Measurements from ENCODE around the gene AMN.

The AMN gene

GRCh38 chr14:102939820-102940561 lies 17.5 kb downstream of the AMN start:
- no peak for DNase-seq
- Histone ChIP-seq H3K36me3 (ENCODE audit: control insufficient read depth in 4 of 4, insufficient read depth in 4 of 4, low read length in 3 of 4) (peaks cover 0 to 13% (median 4%) of the 10 kb centered on the region in 4 experiments), H3K27me3 (replicated peaks in 2 of 5; ENCODE audit: control insufficient read depth in 4 of 5, insufficient read depth in 5 of 5, low read length in 4 of 5) (no peaks in the 10 kb centered on the region), H3K4me3 (ENCODE audit: control insufficient read depth in 1 of 7, extremely low read depth in 1 of 7, insufficient read depth in 4 of 7, low read depth in 2 of 7, low read length in 6 of 7) (no peak overlapping the region), H3K9me3 (ENCODE audit: control extremely low read depth in 1 of 5, control insufficient read depth in 4 of 5, insufficient read depth in 2 of 5, low read depth in 1 of 5, low read length in 4 of 5) (no peaks in the 10 kb centered on the region), H3K4me1 (ENCODE audit: control extremely low read depth in 1 of 4, control insufficient read depth in 4 of 4, insufficient read depth in 4 of 4, low read length in 3 of 4) (no peaks in the 10 kb centered on the region), H3K27ac (ENCODE audit: insufficient read depth in 1 of 2, low read depth in 1 of 2, low read length in 2 of 2, poor library complexity in 1 of 2, severe bottlenecking in 2 of 2) (no peak overlapping the region)
- POLR2A ChIA-PET = no interaction called here
- CTCF ChIA-PET = no interaction called here
- WGBS (ENCODE audit: insufficient coverage) = over 99% methylated on average over 38 of the region's 43 CpGs

GRCh38 chr14:102940729-102941362 lies 18.4 kb downstream of the AMN start:
- no peaks in the 10 kb centered on the region for H3K9me3 ChIP-seq (ENCODE audit: control extremely low read depth in 1 of 5, control insufficient read depth in 4 of 5, insufficient read depth in 2 of 5, low read depth in 1 of 5, low read length in 4 of 5)
- no peaks in the 10 kb centered on the region for H3K4me1 ChIP-seq (ENCODE audit: control extremely low read depth in 1 of 4, control insufficient read depth in 4 of 4, insufficient read depth in 4 of 4, low read length in 3 of 4)
- ChIA-PET CTCF (no interaction called here), POLR2A (no interaction called here)
- DNase-seq = no peak
- peaks cover 0 to 18% (median 4%) of the 10 kb centered on the region in 4 experiments for H3K36me3 ChIP-seq (ENCODE audit: control insufficient read depth in 4 of 4, insufficient read depth in 4 of 4, low read length in 3 of 4)
- no peak overlapping the region for H3K27ac ChIP-seq (ENCODE audit: insufficient read depth in 1 of 2, low read depth in 1 of 2, low read length in 2 of 2, poor library complexity in 1 of 2, severe bottlenecking in 2 of 2)
- WGBS (ENCODE audit: insufficient coverage) = 96% methylated on average over 19 of the region's 19 CpGs
- H3K27me3 ChIP-seq (replicated peaks in 2 of 5; ENCODE audit: control insufficient read depth in 4 of 5, insufficient read depth in 5 of 5, low read length in 4 of 5) = no peaks in the 10 kb centered on the region
- no peak overlapping the region for H3K4me3 ChIP-seq (ENCODE audit: control insufficient read depth in 1 of 7, extremely low read depth in 1 of 7, insufficient read depth in 4 of 7, low read depth in 2 of 7, low read length in 6 of 7)

GRCh38 chr14:102941419-102942011 lies 19.1 kb downstream of the AMN start:
- Histone ChIP-seq H3K27ac (ENCODE audit: insufficient read depth in 1 of 2, low read depth in 1 of 2, low read length in 2 of 2, poor library complexity in 1 of 2, severe bottlenecking in 2 of 2) (no peak overlapping the region), H3K4me1 (ENCODE audit: control extremely low read depth in 1 of 4, control insufficient read depth in 4 of 4, insufficient read depth in 4 of 4, low read length in 3 of 4) (no peaks in the 10 kb centered on the region), H3K9me3 (ENCODE audit: control extremely low read depth in 1 of 5, control insufficient read depth in 4 of 5, insufficient read depth in 2 of 5, low read depth in 1 of 5, low read length in 4 of 5) (no peaks in the 10 kb centered on the region), H3K27me3 (replicated peaks in 2 of 5; ENCODE audit: control insufficient read depth in 4 of 5, insufficient read depth in 5 of 5, low read length in 4 of 5) (no peaks in the 10 kb centered on the region), H3K36me3 (ENCODE audit: control insufficient read depth in 4 of 4, insufficient read depth in 4 of 4, low read length in 3 of 4) (peaks cover 0 to 22% (median 4%) of the 10 kb centered on the region in 4 experiments), H3K4me3 (ENCODE audit: control insufficient read depth in 1 of 7, extremely low read depth in 1 of 7, insufficient read depth in 4 of 7, low read depth in 2 of 7, low read length in 6 of 7) (no peak overlapping the region)
- POLR2A ChIA-PET = no interaction called here
- CTCF ChIA-PET = no interaction called here
- 84% methylated on average over 10 of the region's 10 CpGs for WGBS (ENCODE audit: insufficient coverage)
- DNase-seq = no peak

- no peaks in the 10 kb centered on the region for H3K4me1 ChIP-seq (ENCODE audit: control extremely low read depth in 1 of 4, control insufficient read depth in 4 of 4, insufficient read depth in 4 of 4, low read length in 3 of 4)
- ChIA-PET CTCF (interaction anchor here (0.8 kb wide), 1 partner anchor 11 kb away, joined by 3 read pairs; no protein-coding TSS in a partner anchor), POLR2A (no interaction called here)
- WGBS (ENCODE audit: insufficient coverage) = 96% methylated on average over 10 of the region's 13 CpGs
- H3K4me3 ChIP-seq (ENCODE audit: control insufficient read depth in 1 of 7, extremely low read depth in 1 of 7, insufficient read depth in 4 of 7, low read depth in 2 of 7, low read length in 6 of 7) = no peak overlapping the region
- no peak for DNase-seq
- peaks cover 0 to 22% (median 3%) of the 10 kb centered on the region in 4 experiments for H3K36me3 ChIP-seq (ENCODE audit: control insufficient read depth in 4 of 4, insufficient read depth in 4 of 4, low read length in 3 of 4)
- H3K27ac ChIP-seq (ENCODE audit: insufficient read depth in 1 of 2, low read depth in 1 of 2, low read length in 2 of 2, poor library complexity in 1 of 2, severe bottlenecking in 2 of 2) = no peak overlapping the region
- H3K27me3 ChIP-seq (replicated peaks in 2 of 5; ENCODE audit: control insufficient read depth in 4 of 5, insufficient read depth in 5 of 5, low read length in 4 of 5) = no peaks in the 10 kb centered on the region
- no peaks in the 10 kb centered on the region for H3K9me3 ChIP-seq (ENCODE audit: control extremely low read depth in 1 of 5, control insufficient read depth in 4 of 5, insufficient read depth in 2 of 5, low read depth in 1 of 5, low read length in 4 of 5)
Measured at GRCh38 chr14:102942069-102942468, 19.6 kb downstream of the AMN start.

GRCh38 chr14:102943454-102943853 lies 21.0 kb downstream of the AMN start:
- POLR2A ChIA-PET = no interaction called here
- 97% methylated on average over 15 of the region's 16 CpGs for WGBS (ENCODE audit: insufficient coverage)
- CTCF ChIA-PET = interaction anchor here (0.6 to 1.4 kb wide), 2 partner anchors 9 to 80 kb away, joined by 3 to 4 read pairs; no protein-coding TSS in a partner anchor

GRCh38 chr14:102943979-102944378 lies 21.5 kb downstream of the AMN start:
- peaks cover 0 to 4% (median 4%) of the 10 kb centered on the region in 4 experiments for H3K4me1 ChIP-seq (ENCODE audit: control extremely low read depth in 1 of 4, control insufficient read depth in 4 of 4, insufficient read depth in 4 of 4, low read length in 3 of 4)
- POLR2A ChIA-PET = no interaction called here
- H3K36me3 ChIP-seq (ENCODE audit: control insufficient read depth in 4 of 4, insufficient read depth in 4 of 4, low read length in 3 of 4) = peaks cover 0 to 25% (median 1%) of the 10 kb centered on the region in 4 experiments
- no peaks in the 10 kb centered on the region for H3K27me3 ChIP-seq (replicated peaks in 2 of 5; ENCODE audit: control insufficient read depth in 4 of 5, insufficient read depth in 5 of 5, low read length in 4 of 5)
- DNase-seq = peak in 2 of 3 donors; percentile 17 to 27
- CTCF ChIA-PET = interaction anchor here (0.6 kb wide), 1 partner anchor 46 kb away, joined by 4 read pairs; no protein-coding TSS in a partner anchor
- H3K9me3 ChIP-seq (ENCODE audit: control extremely low read depth in 1 of 5, control insufficient read depth in 4 of 5, insufficient read depth in 2 of 5, low read depth in 1 of 5, low read length in 4 of 5) = no peaks in the 10 kb centered on the region
- no peak overlapping the region for H3K27ac ChIP-seq (ENCODE audit: insufficient read depth in 1 of 2, low read depth in 1 of 2, low read length in 2 of 2, poor library complexity in 1 of 2, severe bottlenecking in 2 of 2)
- WGBS (ENCODE audit: insufficient coverage) = 96% methylated on average over 15 of the region's 15 CpGs
- H3K4me3 ChIP-seq (ENCODE audit: control insufficient read depth in 1 of 7, extremely low read depth in 1 of 7, insufficient read depth in 4 of 7, low read depth in 2 of 7, low read length in 6 of 7) = no peak overlapping the region

More at GRCh38 chr14:102943454-102943853, 21.0 kb downstream of the AMN start:
- Histone ChIP-seq H3K9me3 (ENCODE audit: control extremely low read depth in 1 of 5, control insufficient read depth in 4 of 5, insufficient read depth in 2 of 5, low read depth in 1 of 5, low read length in 4 of 5) (no peaks in the 10 kb centered on the region), H3K36me3 (ENCODE audit: control insufficient read depth in 4 of 4, insufficient read depth in 4 of 4, low read length in 3 of 4) (peaks cover 0 to 23% (median 1%) of the 10 kb centered on the region in 4 experiments), H3K27me3 (replicated peaks in 2 of 5; ENCODE audit: control insufficient read depth in 4 of 5, insufficient read depth in 5 of 5, low read length in 4 of 5) (no peaks in the 10 kb centered on the region), H3K4me3 (ENCODE audit: control insufficient read depth in 1 of 7, extremely low read depth in 1 of 7, insufficient read depth in 4 of 7, low read depth in 2 of 7, low read length in 6 of 7) (no peak overlapping the region), H3K27ac (ENCODE audit: insufficient read depth in 1 of 2, low read depth in 1 of 2, low read length in 2 of 2, poor library complexity in 1 of 2, severe bottlenecking in 2 of 2) (no peak overlapping the region), H3K4me1 (ENCODE audit: control extremely low read depth in 1 of 4, control insufficient read depth in 4 of 4, insufficient read depth in 4 of 4, low read length in 3 of 4) (no peaks in the 10 kb centered on the region)
- DNase-seq = no peak

Data from common myeloid progenitor, CD34-positive (primary cell).